Breast epithelium (tissue), 4 donors: ENCODE results near the gene CIB2. TPM values are rescaled to one million over a fixed set of nuclear protein-coding genes. Genes with fewer than 3 reads are reported as not detected.
A peak's percentile ranks its signal among the peaks of the same experiment; 100 is the strongest.

Experiments used
- DNase-seq, 2 donors: peaks; one replicate each; pipeline ENCODE4 v3.0.0-alpha.2; 2019; ENCODE audit warnings: low spot score in 2 of 2
- H3K27ac ChIP-seq, 2 donors: fragments of 200-600 bp; sonication (generic) in 1 of 2; one replicate each; pipeline ENCODE4 v1.5.1; 2016 to 2019; ENCODE audit warnings: mild to moderate bottlenecking in 1 of 2
- H3K27me3 ChIP-seq, 2 donors: fragments of 200-600 bp; sonication (generic) in 1 of 2; one replicate each; pipeline versions ENCODE4 v1.5.1 to v1.6.0; 2017 to 2019; ENCODE audit warnings: control low read depth in 1 of 2, mild to moderate bottlenecking in 1 of 2
- H3K36me3 ChIP-seq: fragments of 200-600 bp; one replicate; pipeline ENCODE4 v1.5.1; 2019
- H3K4me1 ChIP-seq, 2 donors: fragments of 200-600 bp; sonication (generic); one replicate each; pipeline ENCODE4 v1.5.1; 2016 to 2019; ENCODE audit warnings: control low read depth in 1 of 2
- H3K4me3 ChIP-seq, 3 donors: fragments of 200-600 bp; sonication (generic); 1 replicate in 2 of 3; 2 replicates in 1 of 3; pipeline ENCODE4 v1.5.1; 2016 to 2019; ENCODE audit warnings: mild to moderate bottlenecking in 3 of 3, moderate library complexity in 2 of 3
- H3K9me3 ChIP-seq, 2 donors: fragments of 200-600 bp; sonication (generic) in 1 of 2; one replicate each; pipeline ENCODE4 v1.5.1; 2016 to 2019; ENCODE audit warnings: control low read depth in 1 of 2
- CTCF ChIP-seq, 3 donors: fragments of 450-650 bp; IDR thresholded peaks; one replicate each; pipeline ENCODE4 v1.5.1; 2016 to 2017; ENCODE audit warnings: antibody characterized with exemption in 3 of 3, mild to moderate bottlenecking in 3 of 3, moderate library complexity in 3 of 3
- POLR2A ChIP-seq: fragments of 450-650 bp; IDR thresholded peaks from one replicate; pipeline ENCODE4 v1.6.1; 2016; ENCODE audit warnings: antibody characterized with exemption, mild to moderate bottlenecking, moderate library complexity
- POLR2AphosphoS5 ChIP-seq, 3 donors: sonication (generic); formaldehyde crosslinking; IDR thresholded peaks; one replicate each; pipeline ENCODE4 v1.6.1; 2017; ENCODE audit warnings: antibody characterized with exemption in 3 of 3
- intact Hi-C: fragments of 100-400 bp; cut with DNase I; formaldehyde crosslinking; loops from one replicate; pipeline ENCODE4 v1.15.1; 2023; ENCODE audit warnings: low total_unique reads
- total RNA-seq, 3 donors: library from RNA; depleted of rRNA; stranded (reverse); fragments of >200 nt; gene quantifications; one replicate each; pipeline ENCODE4 v1.1.0, GENCODE V29; 2016

CIB2 gene
- total RNA-seq, 3 donors from 2014 or later: 2.9 to 5.8 (median 4.9) TPM

DNA sequence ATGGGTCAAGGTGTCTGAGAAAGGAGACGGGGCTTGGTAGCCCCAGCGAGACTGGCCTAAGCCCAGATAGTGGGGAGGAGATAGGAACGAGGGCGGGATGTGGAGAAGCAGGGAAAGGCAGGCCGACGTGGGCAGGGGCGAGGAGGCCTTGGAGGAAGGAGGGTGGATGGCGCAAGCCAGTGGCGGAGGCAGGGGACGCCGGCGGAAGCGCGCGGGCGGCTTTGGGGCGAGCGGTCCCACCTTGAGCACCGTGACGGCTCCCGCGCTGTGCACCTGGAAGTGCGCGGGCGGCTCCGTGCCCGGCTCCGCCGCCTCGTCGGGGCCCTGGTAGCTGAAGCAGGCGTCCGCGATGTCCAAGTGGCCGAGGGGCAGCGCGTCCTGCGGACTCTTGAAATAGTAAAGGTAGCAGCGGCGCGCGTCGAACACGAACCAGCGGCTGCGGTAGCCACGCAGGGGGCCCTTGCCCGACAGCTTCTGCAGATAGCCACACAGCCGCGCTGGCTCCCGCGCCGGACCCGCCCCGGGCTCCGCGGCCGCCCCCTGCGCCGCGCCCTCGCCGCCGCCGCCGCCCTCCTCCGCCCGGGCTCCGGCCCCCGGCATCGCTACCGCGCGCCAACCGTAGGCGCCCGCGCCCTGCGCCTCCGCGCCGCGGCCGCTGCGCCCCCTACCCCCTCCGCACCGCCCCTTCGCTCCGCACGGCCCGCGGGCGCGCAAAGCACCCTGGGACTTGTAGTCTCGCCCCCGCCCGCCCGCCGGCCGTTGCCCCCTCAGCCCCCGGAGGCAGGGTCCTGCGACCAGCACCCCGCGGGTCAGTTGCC, 54.0 kb downstream of the CIB2 start, which contains the start of gene TBC1D2B:
Gene TBC1D2B (minus strand): TSS at position 659 of the 818 bp plus-strand sequence. CDS start 59 bp downstream, at position 600.
- no peak for DNase-seq
- H3K27ac ChIP-seq: peak within 1 kb of the TSS; percentile 83 to 95
- no peaks in the 10 kb centered on the region for H3K36me3 ChIP-seq
- no peak for TF ChIP-seq POLR2A
- TF ChIP-seq POLR2AphosphoS5 (IDR thresholded peaks at IDR 0.05): peak in 1 of 3 donors; percentile 54
- TF ChIP-seq CTCF (IDR thresholded peaks at IDR 0.05): no peak
- no peaks in the 10 kb centered on the region for H3K27me3 ChIP-seq
- intact Hi-C loops: no loop called here
- no peaks in the 10 kb centered on the region for H3K9me3 ChIP-seq
- no peaks in the 10 kb centered on the region for H3K4me1 ChIP-seq
- H3K4me3 ChIP-seq: peak within 1 kb of the TSS; percentile 84 to 92 (median 92)

GRCh38 chr15:78076231-78077052, 54.8 kb downstream of the CIB2 start:
- Histone ChIP-seq H3K9me3 (no peaks in the 10 kb centered on the region), H3K4me1 (no peaks in the 10 kb centered on the region), H3K36me3 (no peaks in the 10 kb centered on the region), H3K27me3 (no peaks in the 10 kb centered on the region), H3K27ac (peak overlapping the region; percentile 83 to 95), H3K4me3 (peak overlapping the region; percentile 84 to 92 (median 92))
- intact Hi-C loops: no loop called here
- no peak for TF ChIP-seq POLR2AphosphoS5 (IDR thresholded peaks at IDR 0.05)
- TF ChIP-seq POLR2A: no peak
- TF ChIP-seq CTCF (IDR thresholded peaks at IDR 0.05): no peak
- no peak for DNase-seq

GRCh38 chr15:78075490-78076230, 55.6 kb downstream of the CIB2 start:
- H3K27ac ChIP-seq: peak overlapping the region; percentile 83 to 95
- intact Hi-C loops: no loop called here
- H3K9me3 ChIP-seq: no peaks in the 10 kb centered on the region
- H3K4me1 ChIP-seq: no peaks in the 10 kb centered on the region
- peak in 1 of 2 donors; percentile 48 for DNase-seq
- peak overlapping the region; percentile 84 to 92 (median 92) for H3K4me3 ChIP-seq
- no peaks in the 10 kb centered on the region for H3K36me3 ChIP-seq
- H3K27me3 ChIP-seq: no peaks in the 10 kb centered on the region
- TF ChIP-seq POLR2A (no peak), POLR2AphosphoS5 (IDR thresholded peaks at IDR 0.05) (no peak)

GRCh38 chr15:78073046-78073787, 58.0 kb downstream of the CIB2 start:
- H3K4me1 ChIP-seq: peaks cover 0 to 10% of the 10 kb centered on the region in 2 donors
- no peaks in the 10 kb centered on the region for H3K9me3 ChIP-seq
- TF ChIP-seq POLR2A: no peak
- TF ChIP-seq POLR2AphosphoS5 (IDR thresholded peaks at IDR 0.05): no peak
- peak overlapping the region in 1 of 3 donors; percentile 92 for H3K4me3 ChIP-seq
- H3K27ac ChIP-seq: peak overlapping the region; percentile 57 to 95
- intact Hi-C loops: no loop called here
- no peak for DNase-seq
- no peaks in the 10 kb centered on the region for H3K36me3 ChIP-seq
- no peaks in the 10 kb centered on the region for H3K27me3 ChIP-seq

DNA sequence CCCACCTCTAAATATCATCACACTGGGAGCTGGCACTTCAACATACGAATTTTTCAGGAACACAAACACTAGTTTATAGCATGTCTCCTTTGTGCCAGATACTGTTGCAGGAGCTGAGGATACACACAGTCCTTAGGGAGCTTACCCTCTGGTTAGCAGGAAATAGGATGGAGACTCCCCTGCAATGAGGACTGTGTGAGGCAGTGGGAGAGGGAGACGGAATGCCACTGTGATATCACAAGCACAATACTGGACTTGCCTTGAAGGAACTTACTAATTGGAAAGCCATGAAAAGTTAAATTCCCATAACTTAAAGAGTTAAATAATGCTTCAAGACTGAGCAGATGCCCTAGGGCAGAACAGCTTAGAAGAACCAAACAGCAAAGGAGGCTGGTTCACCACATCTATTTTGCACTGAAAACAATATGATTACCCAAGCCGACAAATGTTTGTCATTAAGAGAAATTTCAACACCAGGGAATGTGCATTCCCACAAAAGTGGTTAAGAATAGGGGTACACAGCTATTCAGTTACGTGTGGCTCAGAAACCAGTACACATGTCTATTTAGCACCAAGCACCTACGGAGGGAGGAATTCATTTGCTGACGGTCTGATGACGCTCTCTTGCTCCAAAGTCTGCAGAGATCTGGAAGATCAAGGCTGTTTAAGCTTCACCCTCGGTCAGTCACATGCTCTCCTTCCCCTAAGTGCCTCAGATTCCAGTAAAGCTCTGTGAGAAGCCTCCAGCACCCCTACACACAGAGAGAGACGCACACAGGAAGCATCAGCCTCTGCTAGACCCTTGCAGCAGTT, 59.0 kb downstream of the CIB2 start:
- Histone ChIP-seq H3K36me3 (no peaks in the 10 kb centered on the region), H3K4me3 (peak overlapping the region in 1 of 3 donors; percentile 43), H3K27me3 (no peaks in the 10 kb centered on the region), H3K4me1 (peaks cover 0 to 13% of the 10 kb centered on the region in 2 donors), H3K9me3 (no peaks in the 10 kb centered on the region), H3K27ac (peak overlapping the region; percentile 57 to 95)
- intact Hi-C loops: no loop called here
- peak in 2 of 3 donors; percentile 36 to 47 for TF ChIP-seq POLR2AphosphoS5 (IDR thresholded peaks at IDR 0.05)
- peak; percentile 19 for TF ChIP-seq POLR2A
- TF ChIP-seq CTCF (IDR thresholded peaks at IDR 0.05): no peak
- DNase-seq: no peak
